ENCODE measurements around the gene ALK. TPM values are rescaled to one million over a fixed set of nuclear protein-coding genes. Genes with fewer than 3 reads are reported as not detected.

ALK gene
- total RNA-seq, 4 donors from 2014 or later: 0.85 to 2.4 (median 1.8) TPM

- TF ChIP-seq CTCF (IDR thresholded peaks at IDR 0.05; ENCODE audit: low read depth): no peak
Observed at GRCh38 chr2:29705616-29706015, 215.8 kb downstream of the ALK start.

GRCh38 chr2:29703336-29703735, 218.1 kb downstream of the ALK start:
- no peak for TF ChIP-seq CTCF (IDR thresholded peaks at IDR 0.05; ENCODE audit: low read depth)

GRCh38 chr2:29702276-29702675, 219.1 kb downstream of the ALK start:
- no peak for TF ChIP-seq CTCF (IDR thresholded peaks at IDR 0.05; ENCODE audit: low read depth)

GRCh38 chr2:29700560-29700959, 220.8 kb downstream of the ALK start:
- TF ChIP-seq CTCF (IDR thresholded peaks at IDR 0.05; ENCODE audit: low read depth): no peak

GRCh38 chr2:29699045-29699444, 222.3 kb downstream of the ALK start:
- no peak for TF ChIP-seq CTCF (IDR thresholded peaks at IDR 0.05; ENCODE audit: low read depth)

GRCh38 chr2:29698216-29698615, 223.2 kb downstream of the ALK start:
- no peak for TF ChIP-seq CTCF (IDR thresholded peaks at IDR 0.05; ENCODE audit: low read depth)

- no peak for TF ChIP-seq CTCF (IDR thresholded peaks at IDR 0.05; ENCODE audit: low read depth)
Observed at GRCh38 chr2:29697715-29698114, 223.7 kb downstream of the ALK start.
